ENCODE results near the gene ASCL2. TPM values are rescaled to one million over a fixed set of nuclear protein-coding genes. Genes with fewer than 3 reads are reported as not detected.

The ASCL2 gene
- total RNA-seq, 2 experiments from 2014 or later, result 2.7 to 3.4 TPM

- DNase-seq (no peak), ATAC-seq (no peak)
- Mint-ChIP-seq H3K9me3 (peaks cover 9% of the 10 kb centered on the region), H3K27ac (no peak overlapping the region), H3K4me3 (no peak overlapping the region), H3K36me3 (ENCODE audit: low read depth) (no peaks in the 10 kb centered on the region), H3K4me1 (ENCODE audit: low read depth) (no peaks in the 10 kb centered on the region), H3K27me3 (peaks cover 8% of the 10 kb centered on the region)
- intact Hi-C loops (cut with micrococcal nuclease), result no loop called here
- CTCF ChIA-PET, result no interaction called here
- TF ChIP-seq CTCF (IDR thresholded peaks at IDR 0.05), result no peak
- POLR2A ChIA-PET, result no interaction called here
Measured at GRCh38 chr11:2233693-2234455, 36.5 kb downstream of the ASCL2 start.

GRCh38 chr11:2229713-2230297 is 40.6 kb downstream of the ASCL2 start:
- DNase-seq (no peak), ATAC-seq (no peak)
- ChIA-PET CTCF (interaction anchor here (1.1 kb wide), 1 partner anchor 75 kb away, joined by 3 read pairs; no protein-coding TSS in a partner anchor), POLR2A (no interaction called here)
- Mint-ChIP-seq H3K4me1 (ENCODE audit: low read depth) (no peaks in the 10 kb centered on the region), H3K4me3 (no peak overlapping the region), H3K9me3 (peaks cover 11% of the 10 kb centered on the region), H3K36me3 (ENCODE audit: low read depth) (no peaks in the 10 kb centered on the region), H3K27me3 (peaks cover 8% of the 10 kb centered on the region), H3K27ac (no peak overlapping the region)
- intact Hi-C loops (cut with micrococcal nuclease), result no loop called here
- no peak for TF ChIP-seq CTCF (IDR thresholded peaks at IDR 0.05)

- no peak for TF ChIP-seq CTCF (IDR thresholded peaks at IDR 0.05)
Measured at GRCh38 chr11:2224254-2224653, 46.1 kb downstream of the ASCL2 start.

GRCh38 chr11:2223153-2223794 is 47.1 kb downstream of the ASCL2 start:
- no peak for TF ChIP-seq CTCF (IDR thresholded peaks at IDR 0.05)
- ChIA-PET POLR2A (no interaction called here), CTCF (interaction anchor here (0.8 to 1.0 kb wide), 2 partner anchors 29 to 71 kb away, joined by 3 read pairs; no protein-coding TSS in a partner anchor)
- no peak overlapping the region for H3K27ac Mint-ChIP-seq
- H3K4me3 Mint-ChIP-seq, result no peak overlapping the region
- intact Hi-C loops (cut with micrococcal nuclease), result no loop called here
- no peak for DNase-seq
- ATAC-seq, result no peak
- H3K36me3 Mint-ChIP-seq (ENCODE audit: low read depth), result no peaks in the 10 kb centered on the region
- H3K4me1 Mint-ChIP-seq (ENCODE audit: low read depth), result no peaks in the 10 kb centered on the region
- peaks cover 4% of the 10 kb centered on the region for H3K27me3 Mint-ChIP-seq
- peaks cover 10% of the 10 kb centered on the region for H3K9me3 Mint-ChIP-seq

More at GRCh38 chr11:2224254-2224653, 46.1 kb downstream of the ASCL2 start:
- ATAC-seq, result no peak
- ChIA-PET POLR2A (interaction anchor here (0.7 kb wide), 1 partner anchor 366 kb away, joined by 3 read pairs; no protein-coding TSS in a partner anchor), CTCF (no interaction called here)
- no peak overlapping the region for H3K27ac Mint-ChIP-seq
- peaks cover 13% of the 10 kb centered on the region for H3K9me3 Mint-ChIP-seq
- no peaks in the 10 kb centered on the region for H3K36me3 Mint-ChIP-seq (ENCODE audit: low read depth)
- intact Hi-C loops (cut with micrococcal nuclease), result no loop called here
- no peak overlapping the region for H3K4me3 Mint-ChIP-seq
- H3K4me1 Mint-ChIP-seq (ENCODE audit: low read depth), result no peaks in the 10 kb centered on the region
- no peak for DNase-seq
- peaks cover 4% of the 10 kb centered on the region for H3K27me3 Mint-ChIP-seq

GRCh38 chr11:2222451-2222850 is 47.9 kb downstream of the ASCL2 start:
- no peak overlapping the region for H3K27ac Mint-ChIP-seq
- POLR2A ChIA-PET, result no interaction called here

More at GRCh38 chr11:2222451-2222850, 47.9 kb downstream of the ASCL2 start:
- ATAC-seq (no peak), DNase-seq (no peak)
- H3K36me3 Mint-ChIP-seq (ENCODE audit: low read depth), result no peaks in the 10 kb centered on the region
- H3K4me3 Mint-ChIP-seq, result no peak overlapping the region
- intact Hi-C loops (cut with micrococcal nuclease), result no loop called here
- CTCF ChIA-PET, result interaction anchor here (0.8 to 1.0 kb wide), 2 partner anchors 28 to 70 kb away, joined by 3 read pairs; no protein-coding TSS in a partner anchor
- no peaks in the 10 kb centered on the region for H3K4me1 Mint-ChIP-seq (ENCODE audit: low read depth)
- peaks cover 10% of the 10 kb centered on the region for H3K9me3 Mint-ChIP-seq
- peaks cover 4% of the 10 kb centered on the region for H3K27me3 Mint-ChIP-seq
- TF ChIP-seq CTCF (IDR thresholded peaks at IDR 0.05), result no peak

Measured in activated CD8-positive, alpha-beta T cell treated with anti-CD3 and anti-CD28 coated beads for 36 hours (primary cell).